Head of caudate nucleus (tissue), 42 donors: Measurements from ENCODE around the gene ERGIC1.
A peak's percentile ranks its signal among the peaks of the same experiment; 100 is the strongest.
"Not testable (repeated sequence)": the region's sequence is repeated elsewhere in the genome, so short reads cannot be mapped to it uniquely, and the experiment has no call there.

ENCODE experiments used
- DNase-seq, 42 donors: peaks; one replicate each; pipeline versions ENCODE4 v3.0.0 to v3.0.0-alpha.2; 2020 to 2021; ENCODE audit warnings: mixed read lengths in 7 of 42
- intact Hi-C: fragments of 100-400 bp; cut with DNase I; formaldehyde crosslinking; loops from one replicate; pipeline ENCODE4 v1.15.0; 2022

Gene ERGIC1

DNA sequence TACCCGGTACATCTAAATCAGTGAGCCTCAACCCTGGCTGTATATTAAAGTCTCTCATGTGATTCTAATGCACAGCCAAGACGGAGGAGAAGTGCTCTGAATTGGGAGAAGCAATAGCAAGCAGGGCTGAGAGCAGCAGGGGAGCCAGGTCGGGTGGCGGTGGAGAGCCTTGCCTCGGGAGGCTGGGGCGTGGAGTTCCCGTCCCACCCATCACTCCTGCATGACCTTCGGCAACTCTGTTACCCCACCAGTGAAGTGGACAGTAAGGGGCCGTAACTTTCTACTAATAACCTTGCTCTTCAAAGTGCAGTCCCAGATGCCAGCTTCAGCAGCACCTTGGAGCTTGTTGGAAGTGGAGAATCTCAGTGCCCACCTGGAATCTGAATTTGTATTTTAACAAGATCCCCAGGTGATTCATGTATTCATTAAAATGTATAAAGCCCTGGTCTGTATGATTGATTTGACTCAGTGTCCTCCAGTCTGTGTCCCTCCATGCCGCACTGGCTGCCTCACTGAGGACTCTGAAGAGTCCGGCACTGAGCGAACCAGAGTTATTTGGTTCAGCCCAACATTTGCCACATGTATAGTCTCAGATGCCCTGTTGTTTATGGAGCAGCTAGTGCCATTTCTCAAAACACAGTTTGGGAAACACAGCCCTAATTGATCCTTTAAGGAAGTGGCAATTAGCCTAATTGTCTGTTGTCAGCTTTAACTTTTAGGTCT lies 6.5 kb downstream of the ERGIC1 start:
- intact Hi-C loops: no loop called here
- peak in 1 of 42 donors; percentile 19 for DNase-seq

DNA sequence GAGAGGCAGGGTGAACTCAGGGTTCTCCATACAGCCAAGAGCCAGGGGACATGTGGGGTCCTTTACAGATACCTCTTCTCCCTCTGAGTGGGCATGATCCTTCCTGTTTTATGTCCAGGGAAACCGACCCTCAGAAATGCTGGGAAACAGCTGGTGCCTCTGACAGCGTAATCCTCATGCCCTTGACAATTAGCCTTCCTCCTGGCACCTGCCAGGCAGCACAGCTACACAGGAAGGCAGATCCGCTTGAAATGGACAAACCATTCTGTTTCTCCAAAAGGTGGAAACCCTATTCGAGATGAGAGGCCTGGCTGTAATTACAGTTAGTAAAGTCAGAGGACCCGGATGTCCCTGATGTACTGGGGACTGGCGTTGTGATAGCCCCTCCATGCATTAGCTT lies 7.2 kb downstream of the ERGIC1 start:
- intact Hi-C loops: no loop called here
- DNase-seq: no peak

DNA sequence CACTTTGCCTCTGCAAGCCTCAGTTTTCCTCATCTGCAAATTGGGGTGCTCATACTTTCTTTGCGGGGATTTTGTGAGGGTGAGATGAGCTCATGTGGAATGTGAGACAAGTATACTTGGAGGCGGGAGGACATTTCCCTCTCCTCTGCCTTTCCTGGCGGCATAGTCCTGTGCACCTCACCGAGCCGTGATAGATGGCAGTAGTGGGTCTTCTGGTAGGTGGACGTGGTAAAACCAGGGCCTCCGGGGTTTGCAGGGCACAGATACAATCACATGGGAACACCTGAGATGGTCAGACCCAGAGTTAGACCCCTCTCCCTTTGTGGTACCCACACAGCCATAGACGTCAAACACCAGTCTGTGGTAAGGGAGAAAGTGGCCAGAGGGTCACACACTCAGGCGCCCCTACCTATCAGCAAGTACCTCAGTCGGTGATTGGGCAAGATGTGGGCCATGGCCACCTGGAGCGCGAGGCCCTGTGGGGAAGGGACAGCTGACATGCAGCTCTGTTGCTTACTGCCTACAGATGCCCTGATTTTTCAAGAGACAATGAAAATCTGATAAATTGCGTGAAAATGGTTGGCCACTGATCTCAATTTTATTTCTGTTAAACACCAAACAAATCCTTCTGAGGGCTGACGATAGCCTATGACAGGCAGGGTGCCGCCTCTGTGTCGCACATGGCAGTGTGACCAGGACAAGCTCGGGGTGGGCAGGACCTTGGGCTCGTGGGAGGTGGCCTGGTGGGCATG lies 9.9 kb downstream of the ERGIC1 start:
- intact Hi-C loops: no loop called here
- DNase-seq: no peak

DNA sequence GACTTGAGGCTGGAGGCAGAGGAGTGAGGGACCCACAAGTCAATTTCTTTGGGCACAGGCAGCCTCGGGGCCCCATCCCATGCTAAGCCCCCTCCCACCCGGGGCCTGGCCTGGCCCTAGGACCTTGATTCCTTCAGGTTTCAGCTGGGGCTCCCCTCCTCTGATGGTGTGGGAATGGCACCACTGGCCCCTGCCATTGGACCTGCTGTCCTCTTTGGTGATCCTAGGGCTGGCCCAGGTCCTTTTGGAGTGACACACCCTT lies 10.5 kb downstream of the ERGIC1 start:
- DNase-seq: no peak
- intact Hi-C loops: no loop called here

DNA sequence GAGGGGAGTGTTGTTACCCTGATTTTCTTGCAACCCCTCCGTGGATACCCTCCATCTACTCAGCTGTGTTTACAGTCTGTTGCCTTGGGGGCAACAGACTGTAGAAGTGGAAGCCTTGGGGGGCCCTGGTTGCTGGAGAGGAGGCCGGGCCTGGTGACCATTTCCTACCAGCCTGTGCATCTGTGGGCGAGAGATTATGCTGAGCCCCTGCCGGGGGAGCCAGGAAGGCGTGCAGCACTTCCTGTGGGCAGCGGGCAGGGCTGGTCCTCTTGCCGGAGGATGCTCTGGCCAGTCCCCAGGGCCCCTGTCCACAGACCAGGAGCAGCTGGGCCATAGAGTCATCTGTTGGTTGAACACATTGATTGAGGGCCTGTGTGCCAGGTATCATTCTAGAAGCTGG lies 11.1 kb downstream of the ERGIC1 start:
- intact Hi-C loops: no loop called here

DNA sequence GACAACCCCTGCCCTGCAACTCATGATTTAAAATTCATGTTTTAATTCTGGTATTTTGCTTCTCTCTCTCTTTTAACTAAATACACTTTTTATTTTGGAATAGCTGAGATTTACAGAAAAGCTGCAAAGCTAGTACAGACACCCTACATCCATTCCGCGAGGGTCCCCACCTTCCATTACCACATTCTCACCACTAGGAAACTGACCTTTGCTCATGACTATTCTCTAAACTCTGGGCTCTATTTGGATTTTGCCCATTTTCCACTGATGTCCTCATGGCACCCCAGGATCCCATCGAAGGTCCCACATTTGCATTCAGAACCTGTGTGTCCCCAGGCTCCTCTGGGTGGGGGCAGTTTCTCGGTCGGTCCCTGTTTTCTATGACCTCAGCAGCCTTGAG lies 11.5 kb downstream of the ERGIC1 start:
- intact Hi-C loops: no loop called here
- no peak for DNase-seq

More for the DNA sequence above, 11.1 kb downstream of the ERGIC1 start:
- no peak for DNase-seq

DNA sequence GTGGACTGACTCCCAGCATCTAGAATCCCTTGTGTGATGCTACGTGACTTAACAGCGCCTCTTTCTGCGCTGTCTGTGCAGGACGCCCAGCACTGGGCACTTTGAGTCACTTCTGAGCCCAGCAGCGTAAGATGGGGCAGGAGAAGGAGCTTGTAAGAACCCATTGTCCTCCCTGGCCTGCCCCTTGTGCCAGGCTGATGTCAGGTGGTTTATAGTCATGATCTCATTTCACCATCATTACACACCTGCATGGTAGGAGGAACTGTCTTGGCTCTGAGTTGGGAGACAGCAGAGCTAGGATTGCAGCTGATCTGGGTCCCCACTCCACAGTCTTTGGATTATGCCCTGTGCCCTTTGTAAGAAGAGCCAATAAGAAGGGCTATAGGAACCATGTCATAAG lies 12.2 kb downstream of the ERGIC1 start:
- no peak for DNase-seq
- intact Hi-C loops: no loop called here

DNA sequence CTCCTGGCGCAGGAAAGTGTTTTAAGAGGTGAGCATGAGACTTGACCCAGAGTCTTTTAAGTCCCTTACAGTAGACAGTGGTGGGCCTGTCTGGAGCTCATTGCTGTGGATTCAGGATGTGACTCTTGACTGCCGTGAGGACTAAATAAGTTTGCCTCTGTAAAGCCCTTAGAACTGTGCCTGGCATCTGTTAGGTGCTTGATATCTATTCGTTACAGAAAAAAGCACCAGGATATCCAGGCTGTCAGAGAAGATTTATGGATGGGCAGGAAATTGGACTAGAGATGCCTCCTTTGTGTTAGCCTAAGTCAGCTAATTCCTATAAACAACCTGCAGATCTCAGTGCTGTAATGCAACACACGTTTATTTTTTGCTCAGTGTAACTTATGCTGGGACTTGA lies 12.6 kb downstream of the ERGIC1 start:
- DNase-seq: no peak
- intact Hi-C loops: no loop called here

DNA sequence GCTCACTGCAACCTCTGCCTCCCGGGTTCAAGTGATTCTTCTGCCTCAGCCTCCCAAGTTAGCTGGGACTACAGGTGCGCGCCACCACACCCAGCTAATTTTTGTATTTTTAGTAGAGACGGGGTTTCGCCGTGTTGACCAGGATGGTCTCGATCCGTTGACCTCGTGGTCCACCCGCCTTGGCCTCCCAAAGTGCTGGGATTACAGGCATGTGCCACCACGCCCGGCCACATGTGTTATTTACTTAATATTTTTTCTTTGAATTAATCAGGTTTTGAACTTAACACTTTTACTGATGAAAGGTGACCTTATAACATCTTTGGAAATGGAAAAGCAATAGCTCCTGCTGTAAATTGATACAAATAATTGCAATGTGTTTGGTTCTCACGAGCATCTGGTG lies 13.5 kb downstream of the ERGIC1 start:
- intact Hi-C loops, DNase-seq: not testable (repeated sequence)

DNA sequence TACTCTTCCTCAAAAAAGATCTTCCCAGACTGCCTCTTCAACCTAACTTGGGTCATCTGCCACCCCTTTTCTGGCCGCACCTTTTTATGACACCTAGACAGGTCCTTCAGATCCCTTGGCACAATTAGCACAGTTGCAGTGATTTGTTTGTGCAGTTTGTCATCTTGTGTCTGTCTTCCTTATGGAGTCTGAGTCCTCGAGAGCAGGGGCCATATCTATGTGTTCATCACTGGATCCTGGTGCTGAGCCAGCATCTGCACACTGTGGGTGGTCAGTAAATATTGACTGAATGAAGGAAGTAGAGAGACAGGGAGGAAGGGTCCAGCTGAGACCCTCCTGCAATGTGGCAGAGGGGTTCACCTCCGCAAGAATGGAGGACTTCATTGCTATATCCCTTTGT lies 14.4 kb downstream of the ERGIC1 start:
- intact Hi-C loops: no loop called here
- DNase-seq: no peak

DNA sequence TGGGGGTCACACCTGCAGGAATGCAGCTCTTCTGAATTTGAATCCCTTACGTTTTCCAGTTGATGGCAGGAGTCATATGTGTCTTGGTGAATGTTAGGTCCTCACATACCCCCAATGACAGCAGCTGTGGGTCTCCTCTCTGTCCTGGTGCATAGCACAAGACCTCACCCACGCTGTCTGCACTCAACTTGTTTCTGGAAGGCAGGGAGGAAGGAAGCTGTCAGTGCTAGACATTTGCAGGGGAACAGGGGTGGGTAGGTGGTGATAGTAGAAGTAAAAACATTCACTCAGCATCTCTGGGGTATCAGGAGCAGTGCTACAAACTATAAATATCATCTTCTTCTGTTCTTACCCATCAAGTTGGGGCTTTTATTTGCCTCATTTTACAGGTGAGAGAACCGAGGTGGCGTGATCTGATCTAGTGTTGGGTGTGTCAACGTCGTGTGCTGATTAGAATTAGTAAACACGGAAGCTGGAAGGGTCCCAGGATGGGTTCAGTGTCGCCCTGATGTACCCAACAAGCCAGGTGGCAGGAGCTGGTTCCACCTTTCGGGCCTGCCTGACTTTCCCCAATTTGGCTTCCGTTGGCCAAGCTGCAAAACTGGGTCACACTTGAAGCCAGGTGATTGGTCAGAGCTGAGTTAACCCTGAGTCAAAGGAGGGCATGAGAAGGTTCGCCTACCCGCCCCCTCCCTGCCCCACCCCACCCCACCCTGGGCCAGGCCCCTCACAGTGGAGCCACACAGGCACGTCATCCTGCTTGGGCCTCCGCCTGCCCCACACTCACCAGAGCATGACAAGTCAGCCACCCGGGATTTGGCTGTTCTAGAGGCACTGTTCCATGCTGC lies 15.8 kb downstream of the ERGIC1 start:
- intact Hi-C loops: no loop called here
- peak in 8 of 42 donors; percentile 35 to 63 (median 52) for DNase-seq

DNA sequence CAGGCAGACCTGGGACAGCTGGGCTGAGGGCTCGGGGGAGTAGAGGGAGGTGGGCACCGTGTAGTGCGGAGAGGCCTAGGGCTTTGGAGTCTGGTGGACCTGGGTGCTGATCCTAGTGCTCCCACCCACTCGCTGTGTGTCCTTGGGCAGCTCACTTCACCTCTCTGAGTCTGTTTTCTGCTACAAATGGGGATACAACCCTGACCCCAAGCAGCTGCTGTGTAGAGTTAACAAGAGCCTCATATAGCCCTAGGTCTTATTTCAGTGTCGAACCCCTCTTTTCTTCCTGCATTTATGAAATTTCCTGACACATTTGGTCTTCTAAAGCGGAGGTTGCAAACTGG lies 16.4 kb downstream of the ERGIC1 start:
- no peak for DNase-seq
- intact Hi-C loops: no loop called here

DNA sequence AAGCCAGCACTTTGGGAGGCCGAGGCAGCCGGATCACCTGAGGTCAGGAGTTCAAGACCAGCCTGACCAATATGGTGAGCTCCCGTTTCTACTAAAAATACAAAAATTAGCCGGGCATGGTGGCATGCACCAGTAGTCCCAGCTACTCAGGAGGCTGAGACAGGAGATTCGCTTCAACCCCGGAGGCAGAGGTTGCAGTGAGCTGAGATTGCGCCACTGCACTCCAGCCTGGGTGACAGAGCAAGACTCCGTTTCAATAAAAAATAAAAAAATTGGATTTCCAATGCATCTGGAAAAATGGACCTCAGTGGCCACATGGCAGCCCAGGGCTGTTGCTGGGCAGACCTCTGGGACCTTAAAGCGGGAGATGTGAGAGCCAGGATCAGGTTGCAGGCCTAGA lies 17.2 kb downstream of the ERGIC1 start:
- intact Hi-C loops, DNase-seq: not testable (repeated sequence)

DNA sequence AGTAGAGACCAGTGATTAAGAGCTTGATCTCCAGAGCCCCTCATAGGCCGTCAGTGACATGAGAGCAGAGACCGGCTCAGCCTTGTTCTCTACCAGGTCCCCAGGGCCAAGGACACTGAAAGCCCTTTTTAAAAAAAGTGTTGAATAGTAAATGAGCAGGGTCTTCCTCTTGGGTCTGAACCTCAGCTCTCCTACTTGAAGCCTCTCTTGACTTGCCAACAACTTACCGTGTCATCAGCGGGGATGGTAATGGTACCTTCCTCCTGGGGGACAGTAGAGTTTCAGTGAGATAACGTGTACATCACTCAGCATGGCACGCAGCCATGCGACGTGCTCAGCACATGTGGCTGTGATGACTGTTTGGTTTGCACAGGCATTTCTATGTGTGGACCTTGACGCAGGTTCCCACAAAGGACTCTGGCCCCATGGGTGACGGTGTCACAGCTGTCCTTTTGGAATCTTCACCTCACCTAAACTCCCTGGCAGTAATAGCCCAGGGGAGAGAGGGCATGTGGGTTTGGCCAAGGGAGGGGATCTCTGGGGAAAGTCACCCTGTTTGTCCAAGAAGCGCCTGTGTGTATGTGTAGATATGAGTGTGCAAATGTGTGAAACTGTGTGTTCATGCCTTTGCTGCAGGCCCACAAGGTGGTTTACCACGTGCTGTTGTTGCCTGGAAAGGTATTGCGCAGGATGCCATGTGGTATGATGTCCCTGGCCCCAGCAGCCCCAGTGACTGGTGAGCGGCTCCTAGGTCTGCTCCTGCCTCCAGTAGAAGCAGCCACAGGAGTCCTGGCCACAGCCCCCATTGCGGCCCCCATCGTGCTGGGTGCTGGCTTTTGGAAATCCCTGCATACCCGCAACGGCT lies 18.7 kb downstream of the ERGIC1 start:
- intact Hi-C loops: no loop called here
- no peak for DNase-seq

DNA sequence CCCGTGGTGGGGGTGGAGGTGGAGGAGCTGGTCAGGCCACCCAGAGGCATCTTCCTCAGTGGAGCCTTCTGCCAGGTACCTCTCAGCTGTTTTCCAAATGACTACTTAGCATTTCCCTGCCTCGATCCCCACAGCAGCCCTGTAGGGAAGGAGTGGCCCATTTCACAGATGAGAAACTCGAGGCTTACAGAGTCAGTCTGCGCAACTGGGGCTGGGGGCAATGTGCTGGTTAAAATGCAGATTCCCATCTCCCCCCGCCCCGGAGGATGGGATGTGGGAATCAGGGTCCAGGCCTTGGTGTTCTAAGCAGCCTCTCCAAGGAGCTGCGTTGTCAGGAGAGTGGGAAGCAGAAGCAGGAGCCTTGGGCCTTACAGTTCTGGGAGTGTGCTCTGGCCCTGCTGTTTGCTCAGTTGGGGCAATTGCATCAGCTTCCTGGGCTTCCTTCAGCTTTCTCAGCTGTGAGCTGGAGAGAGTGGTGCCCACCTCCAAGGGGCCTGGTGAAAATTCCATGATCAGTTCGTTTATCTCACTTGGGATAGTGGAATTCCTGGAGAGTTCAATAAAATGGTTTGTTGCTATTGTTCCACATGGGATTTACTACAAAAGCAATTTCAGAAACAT lies 19.4 kb downstream of the ERGIC1 start:
- intact Hi-C loops: no loop called here

DNA sequence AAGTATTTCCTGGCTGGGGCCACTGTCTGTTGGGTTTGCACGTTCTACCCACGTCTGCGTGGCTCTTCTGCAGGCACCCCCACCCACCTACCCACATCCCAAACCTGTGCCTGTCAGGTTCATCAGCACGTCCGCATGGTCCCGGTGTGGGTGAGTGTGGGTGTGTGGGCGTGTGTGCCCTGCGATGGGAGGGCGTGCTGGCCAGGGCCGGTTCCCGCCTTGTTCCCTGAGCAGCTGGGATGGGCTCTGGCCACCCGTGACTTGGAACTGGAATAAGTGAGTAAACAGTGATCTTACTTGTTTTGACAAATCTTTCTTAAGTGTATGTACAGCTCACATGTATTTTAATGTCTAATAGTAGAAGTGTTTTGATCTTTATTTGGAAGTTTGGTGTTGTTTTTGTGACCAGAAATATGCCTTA lies 20.4 kb downstream of the ERGIC1 start:
- intact Hi-C loops: no loop called here
- no peak for DNase-seq

More for the DNA sequence above, 19.4 kb downstream of the ERGIC1 start:
- DNase-seq: no peak

DNA sequence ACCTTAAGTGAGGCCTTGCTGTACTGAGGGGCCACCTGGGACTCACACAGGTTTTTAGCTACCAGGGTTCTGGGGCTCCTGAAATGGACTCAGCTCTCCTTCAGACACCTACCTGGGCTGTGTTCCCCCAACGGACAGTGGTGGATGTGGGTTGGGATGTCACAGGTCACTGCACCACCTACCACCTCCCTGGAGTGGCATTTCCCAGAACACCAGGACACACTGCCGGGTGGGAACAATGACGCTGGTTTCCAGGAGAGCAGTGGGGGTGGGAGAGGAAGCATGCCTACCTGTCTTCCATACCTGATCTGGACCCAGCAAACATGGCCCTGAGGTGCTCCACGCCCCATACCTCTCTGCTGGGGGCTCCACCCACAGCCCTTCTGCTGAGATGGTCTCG lies 20.9 kb downstream of the ERGIC1 start:
- intact Hi-C loops: no loop called here
- no peak for DNase-seq

DNA sequence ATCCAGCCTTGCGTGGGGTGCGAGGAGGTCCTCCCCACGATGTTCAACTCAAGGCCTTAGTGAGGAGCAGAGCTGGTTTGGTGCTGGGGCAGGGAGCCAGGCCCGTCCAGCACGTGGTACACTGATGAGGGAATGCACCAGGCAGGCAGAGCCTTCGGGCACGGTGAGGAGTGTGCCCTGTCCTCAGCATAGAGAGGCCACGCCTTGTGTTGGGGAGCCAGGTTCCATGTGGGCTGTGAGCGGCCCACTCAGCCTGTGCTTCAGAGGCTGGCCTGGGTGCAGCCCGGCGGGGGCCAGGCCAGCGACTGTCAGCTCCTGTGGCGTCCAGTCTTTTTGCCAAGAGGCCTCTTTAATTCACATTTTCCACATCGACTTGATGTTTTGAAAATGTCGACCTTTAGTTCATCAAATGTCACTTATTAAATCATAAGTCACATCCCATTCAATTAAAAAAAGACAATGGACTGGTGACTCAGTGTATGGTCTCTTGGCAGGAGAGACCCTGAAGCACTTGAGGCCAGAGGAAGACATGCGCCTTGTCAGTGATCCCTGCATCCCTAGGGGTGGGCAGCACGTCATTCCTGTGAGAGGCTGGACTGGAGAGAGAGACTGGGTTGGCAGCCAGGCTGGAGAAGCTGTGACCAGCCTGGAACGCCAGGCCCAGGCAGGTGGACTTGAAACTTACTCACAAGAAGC lies 21.7 kb downstream of the ERGIC1 start:
- DNase-seq: no peak
- intact Hi-C loops: no loop called here
